K562 (cell line): ENCODE measurements around the gene CBY2. TPM values are rescaled to one million over a fixed set of nuclear protein-coding genes. Genes with fewer than 3 reads are reported as not detected.

Source experiments
- ATAC-seq: fragments of 200-7000 bp; cut with Tn5 transposase; 3 replicates; pipeline ENCODE4 v1.9.1; 2020; ENCODE audit warnings: moderate library complexity
- BruUV-seq: library from RNA; stranded (reverse); fragments of 400-500 nt; replicated peaks from 2 replicates; lab custom pipeline; 2021; lab: Mats Ljungman, UMichigan
- CTCF ChIA-PET: fragments of 300-600 bp; formaldehyde crosslinking; extraction: SDS; loops from one replicate; lab custom pipeline; 2021; ENCODE audit warnings: low intra/inter-chr PET ratio; lab: Yijun Ruan, JAX
- POLR2A ChIA-PET: fragments of 300-600, 350-650 bp; sonication (Branson Sonifier 250); formaldehyde crosslinking; extraction: SDS; loops from one replicate; lab custom pipeline; 2021; ENCODE audit warnings: antibody characterized with exemption, inconsistent platforms; lab: Yijun Ruan, JAX
- DNase-seq, 4 experiments: peaks; one replicate each; pipeline versions ENCODE4 v3.0.0 to v3.0.0-alpha.2; 2011 to 2018; ENCODE audit warnings: low spot score in 3 of 4, mixed read lengths in 3 of 4; ENCODE audit errors: extremely low read depth in 1 of 4
- FAIRE-seq: peaks from 2 replicates; lab custom pipeline; 2011; peaks lifted over from hg19 to GRCh38; lab: Jason Lieb, UNC
- H2AFZ ChIP-seq: 2 replicates; pipeline ENCODE4 v1.6.0; 2011; ENCODE audit warnings: low read depth, low read length, control low read depth, inconsistent platforms
- H3K27ac ChIP-seq: fragments of 200-600 bp; 3 replicates; pipeline ENCODE4 v1.8.0; 2011; ENCODE audit warnings: low read depth, mild to moderate bottlenecking, control low read depth, inconsistent platforms, low read length, moderate library complexity, mixed read lengths; ENCODE audit errors: extremely low read depth
- H3K27me3 ChIP-seq, 2 experiments: fragments of 300-600 bp in 1 of 2; 2 replicates in 1 of 2; 3 replicates in 1 of 2; pipeline versions ENCODE4 v1.6.0 to v1.8.0; 2011; ENCODE audit warnings: inconsistent platforms in 2 of 2, low read length in 2 of 2, mild to moderate bottlenecking in 1 of 2, mixed read lengths in 1 of 2, moderate library complexity in 1 of 2; ENCODE audit not compliant: control insufficient read depth in 2 of 2, insufficient read depth in 2 of 2
- H3K36me3 ChIP-seq: fragments of 300-600 bp; 3 replicates; pipeline ENCODE4 v1.8.0; 2011; ENCODE audit warnings: mild to moderate bottlenecking, low read length, inconsistent platforms; ENCODE audit not compliant: control insufficient read depth, insufficient read depth
- H3K4me1 ChIP-seq, 2 experiments: fragments of 200-600 bp in 1 of 2; replicated peaks in 1 of 2; 2 replicates in 1 of 2; 3 replicates in 1 of 2; pipeline versions ENCODE4 v1.5.1 to v1.8.0; 2011; ENCODE audit warnings: inconsistent platforms in 2 of 2, low read length in 2 of 2, mild to moderate bottlenecking in 1 of 2, mixed read lengths in 1 of 2, moderate library complexity in 1 of 2; ENCODE audit not compliant: control insufficient read depth in 2 of 2, insufficient read depth in 2 of 2
- H3K4me2 ChIP-seq: 2 replicates; pipeline ENCODE4 v1.6.1; 2011; ENCODE audit warnings: low read length, control low read depth, inconsistent platforms, mixed read lengths; ENCODE audit not compliant: insufficient read depth
- H3K4me3 ChIP-seq: fragments of 200-600 bp; sonication (generic), shearing (Covaris generic); 2 replicates; pipeline ENCODE4 v1.5.1; 2016; ENCODE audit warnings: control low read depth, inconsistent platforms
- H3K79me2 ChIP-seq: fragments of 200-600 bp; 3 replicates; pipeline ENCODE4 v1.8.0; 2011; ENCODE audit warnings: low read length, inconsistent platforms; ENCODE audit not compliant: control insufficient read depth, insufficient read depth
- H3K9ac ChIP-seq, 2 experiments: 2 replicates each; pipeline versions ENCODE4 v1.6.0 to v1.6.1; 2011; ENCODE audit warnings: low read depth in 2 of 2, low read length in 2 of 2, control low read depth in 1 of 2, inconsistent platforms in 1 of 2, mild to moderate bottlenecking in 1 of 2, mixed read lengths in 1 of 2; ENCODE audit not compliant: insufficient read depth in 1 of 2
- H3K9me1 ChIP-seq: one replicate; pipeline ENCODE4 v1.6.0; 2011; ENCODE audit warnings: inconsistent platforms, mild to moderate bottlenecking, low read length, moderate library complexity; ENCODE audit not compliant: control insufficient read depth, insufficient read depth
- H3K9me3 ChIP-seq: replicated peaks from 2 replicates; pipeline ENCODE4 v1.5.1; 2011; ENCODE audit warnings: low read depth, low read length, inconsistent platforms; ENCODE audit not compliant: control insufficient read depth, insufficient read depth
- H4K20me1 ChIP-seq: replicated peaks from 2 replicates; pipeline ENCODE4 v1.6.1; 2011; ENCODE audit warnings: low read length, inconsistent platforms, mixed read lengths; ENCODE audit not compliant: control insufficient read depth, insufficient read depth
- CBX3 ChIP-seq, 2 experiments: IDR thresholded peaks; 1 replicate in 1 of 2; 2 replicates in 1 of 2; pipeline ENCODE4 v1.6.1; 2012; ENCODE audit warnings: inconsistent platforms in 2 of 2, low read length in 2 of 2, borderline replicate concordance in 1 of 2, control low read depth in 1 of 2
- DIDO1 ChIP-seq: fragments of 450-650 bp; IDR thresholded peaks from 2 replicates; pipeline ENCODE4 v1.6.1; 2016; ENCODE audit warnings: low read depth, missing biosample characterization, missing genetic modification characterization
- ILK ChIP-seq: fragments of 450-650 bp; IDR thresholded peaks from 2 replicates; pipeline ENCODE4 v1.6.1; 2016; ENCODE audit warnings: missing genetic modification characterization, low read depth, mild to moderate bottlenecking, missing compliant biosample characterization, moderate library complexity, borderline replicate concordance
- NBN ChIP-seq: fragments of 450-650 bp; IDR thresholded peaks from 2 replicates; pipeline ENCODE4 v1.6.1; 2016; ENCODE audit warnings: low read depth, mild to moderate bottlenecking
- TEAD2 ChIP-seq: fragments of 450-650 bp; IDR thresholded peaks from 2 replicates; pipeline ENCODE4 v1.6.1; 2016; ENCODE audit warnings: missing genetic modification characterization, control low read depth, missing compliant biosample characterization
- TEAD4 ChIP-seq, 2 experiments: sonication (generic) in 1 of 2; formaldehyde crosslinking in 1 of 2; IDR thresholded peaks; 2 replicates each; pipeline versions ENCODE4 v1.6.1 to v1.8.0; 2012 to 2022; ENCODE audit warnings: borderline replicate concordance in 1 of 2, inconsistent platforms in 1 of 2, low read length in 1 of 2, mild to moderate bottlenecking in 1 of 2, missing genetic modification reagents in 1 of 2
- ZC3H8 ChIP-seq: fragments of 450-650 bp; IDR thresholded peaks from 2 replicates; pipeline ENCODE4 v1.6.1; 2017
- WGBS: fragments of 100-300 bp; shearing (Covaris generic); methylation state at CpG from one replicate; pipeline ENCODE4 v1.1.6; 2016; ENCODE audit warnings: low coverage, mixed read lengths; ENCODE audit not compliant: insufficient coverage; ENCODE audit errors: missing lambda C conversion rate; 5-methylcytosine and 5-hydroxymethylcytosine counted together
- in situ Hi-C: fragments of 300-500 bp; cut with MboI; formaldehyde crosslinking; loops from 4 replicates; pipeline ENCODE4 v1.15.0; 2018; ENCODE audit warnings: inconsistent platforms, mixed read lengths
- intact Hi-C: fragments of 100-400 bp; cut with micrococcal nuclease; formaldehyde crosslinking; loops from 2 replicates; pipeline ENCODE4 v1.14.2; 2022
- polyA plus RNA-seq, 8 experiments: library from polyadenylated mRNA; depleted of rRNA in 4 of 8; stranded (reverse) in 5 of 8; unstranded in 3 of 8; fragments of >200 nt; fragmentation: Nextera tagmentation in 2 of 8; fragmentation: Illumina TruSeq in 1 of 8; extraction: Ambion mirVana in 2 of 8; extraction: Trizol in 1 of 8; gene quantifications; 2 replicates each; pipeline versions ENCODE4 v1.2.1 to v1.2.3, GENCODE V29; 2011 to 2014; ENCODE audit warnings: inconsistent platforms in 1 of 8, missing spikeins in 1 of 8
- total RNA-seq, 7 experiments: library from RNA; depleted of rRNA in 6 of 7; stranded (reverse); fragments of >200 nt in 6 of 7; fragmentation: Illumina TruSeq in 2 of 7; extraction: Trizol in 2 of 7; gene quantifications; 2 replicates each; pipeline versions ENCODE4 v1.2.1 to v1.2.3, GENCODE V29; 2011 to 2021; ENCODE audit warnings: low replicate concordance in 1 of 7

Gene CBY2
- total and polyA plus RNA-seq, 9 of the 15 experiments (the other 6 are each of a cell fraction or from before 2014, with no cell fraction given): 0.09 TPM; not detected in 8

- Histone ChIP-seq H2AFZ (no peak overlapping the region), H3K27me3 (peaks cover 0 to 13% of the 10 kb centered on the region in 2 experiments; a peak in 1 of 5 replicates), H3K36me3 (no peaks in the 10 kb centered on the region), H3K4me2 (no peak overlapping the region), H3K4me1 (no peaks in the 10 kb centered on the region), H3K79me2 (no peaks in the 10 kb centered on the region)
- intact Hi-C loops: no loop called here
- in situ Hi-C loops: no loop called here
- BruUV-seq: no TSS peak
- WGBS: 0% methylated on average over 4 of the region's 4 CpGs
- no peak for TF ChIP-seq ZC3H8
- TF ChIP-seq, all 486 proteins: peak for 0
- Histone ChIP-seq H3K9me3 (no peaks in the 10 kb centered on the region), H3K27ac (no peak overlapping the region), H3K4me3 (no peak overlapping the region), H3K9ac (no peak overlapping the region), H3K9me1 (no peaks in the 10 kb centered on the region), H4K20me1 (no peaks in the 10 kb centered on the region)
- FAIRE-seq: no peak
- ATAC-seq: no peak
- no peak for DNase-seq
- ChIA-PET CTCF (no interaction called here), POLR2A (interaction anchor here (0.6 kb wide), 1 partner anchor 386 kb away, joined by 4 read pairs; no protein-coding TSS in a partner anchor)
These were observed 10.9 kb upstream of the CBY2 start for GRCh38 chr13:45691251-45691650.

GRCh38 chr13:45691667-45692066, 10.5 kb upstream of the CBY2 start:
- H3K9me3 ChIP-seq: no peaks in the 10 kb centered on the region
- H3K4me2 ChIP-seq: no peak overlapping the region
- POLR2A ChIA-PET: no interaction called here
- BruUV-seq: no TSS peak
- no peak overlapping the region for H3K27ac ChIP-seq
- WGBS: 0% methylated on average over 1 of the region's 1 CpG
- H3K27me3 ChIP-seq: peaks cover 0 to 13% of the 10 kb centered on the region in 2 experiments; a peak in 1 of 5 replicates
- ATAC-seq: no peak
- no peaks in the 10 kb centered on the region for H4K20me1 ChIP-seq
- no peaks in the 10 kb centered on the region for H3K36me3 ChIP-seq
- no peak for DNase-seq
- H3K9me1 ChIP-seq: no peaks in the 10 kb centered on the region
- CTCF ChIA-PET: no interaction called here
- H2AFZ ChIP-seq: no peak overlapping the region
- no peak for FAIRE-seq
- H3K4me3 ChIP-seq: no peak overlapping the region
- H3K79me2 ChIP-seq: no peaks in the 10 kb centered on the region
- no peak for TF ChIP-seq TEAD4 (IDR thresholded peaks at IDR 0.05; ENCODE audit: low read length)
- no peak for TF ChIP-seq TEAD4 (CRISPR knock-in tag; IDR thresholded peaks at IDR 0.05; ENCODE audit: borderline replicate concordance)
- TF ChIP-seq DIDO1 (tag): no peak
- TF ChIP-seq ILK (tag): no peak
- no peak for TF ChIP-seq NBN
- TF ChIP-seq TEAD2: no peak
- TF ChIP-seq CBX3 (IDR thresholded peaks at IDR 0.05; ENCODE audit: borderline replicate concordance in 1 of 2, low read length in 2 of 2): no peak
- intact Hi-C loops: no loop called here
- in situ Hi-C loops: no loop called here
- H3K4me1 ChIP-seq: no peaks in the 10 kb centered on the region
- H3K9ac ChIP-seq: no peak overlapping the region
